Measurements from ENCODE around the gene CCDC170. TPM values are rescaled to one million over a fixed set of nuclear protein-coding genes. Genes with fewer than 3 reads are reported as not detected.

CCDC170 gene
- total and polyA plus RNA-seq, 2 of the 8 experiments (the other 6 are each of a cell fraction or from before 2014, with no cell fraction given), result 0.06 to 0.09 TPM

GRCh38 chr6:151670116-151670515 lies 176.3 kb downstream of the CCDC170 start:
- Histone ChIP-seq H4K20me1 (replicated peaks in 1 of 2; ENCODE audit: control insufficient read depth in 1 of 2, insufficient read depth in 2 of 2, low read length in 2 of 2) (no peaks in the 10 kb centered on the region), H2AFZ (ENCODE audit: low read length) (no peak overlapping the region), H4K8ac (ENCODE audit: extremely low read depth, insufficient read depth, low read length) (no peak overlapping the region), H3K4me3 (ENCODE audit: extremely low read depth in 1 of 4, insufficient read depth in 2 of 4, low read depth in 3 of 4, low read length in 4 of 4) (no peak overlapping the region), H3K27me3 (replicated peaks in 1 of 4; ENCODE audit: control insufficient read depth in 3 of 4, extremely low read depth in 1 of 4, insufficient read depth in 3 of 4, low read length in 3 of 4) (no peaks in the 10 kb centered on the region), H3K9ac (replicated peaks in 1 of 4; ENCODE audit: extremely low read depth in 1 of 4, low read depth in 3 of 4, low read length in 3 of 4) (no peak overlapping the region), H2BK120ac (replicated peaks; ENCODE audit: low read depth, low read length) (no peak overlapping the region), H2BK12ac (ENCODE audit: low read depth, low read length) (no peak overlapping the region), H3K9me3 (ENCODE audit: insufficient read depth in 2 of 2, low read depth in 1 of 2, low read length in 1 of 2) (no peaks in the 10 kb centered on the region), H3K23ac (ENCODE audit: insufficient read length) (no peak overlapping the region), H4K91ac (replicated peaks; ENCODE audit: insufficient read length, low read length) (no peak overlapping the region), H2AK5ac (ENCODE audit: low read depth, low read length) (no peak overlapping the region), H4K5ac (ENCODE audit: insufficient read length, low read depth, low read length) (no peak overlapping the region), H3K4me1 (replicated peaks in 1 of 4; ENCODE audit: control insufficient read depth in 3 of 4, insufficient read depth in 4 of 4, low read length in 3 of 4) (no peaks in the 10 kb centered on the region), H3K4ac (replicated peaks; ENCODE audit: insufficient read length, low read depth, low read length) (no peak overlapping the region), H3K4me2 (ENCODE audit: insufficient read depth in 1 of 2, low read depth in 2 of 2, low read length in 2 of 2) (no peak overlapping the region), H2BK15ac (ENCODE audit: low read length) (no peak overlapping the region), H3K18ac (ENCODE audit: extremely low read depth, low read length) (no peak overlapping the region), H3K79me1 (ENCODE audit: low read depth, low read length) (no peaks in the 10 kb centered on the region), H3K56ac (replicated peaks; ENCODE audit: insufficient read length, low read depth, low read length) (no peak overlapping the region), H3K23me2 (ENCODE audit: low read depth, low read length) (no peaks in the 10 kb centered on the region), H3K36me3 (ENCODE audit: control insufficient read depth in 2 of 4, insufficient read depth in 4 of 4, low read length in 3 of 4) (no peaks in the 10 kb centered on the region), H3K27ac (ENCODE audit: low read depth, low read length) (no peak overlapping the region), H2BK5ac (ENCODE audit: low read depth, low read length) (no peak overlapping the region), H3K14ac (ENCODE audit: insufficient read length) (no peak overlapping the region), H3K79me2 (ENCODE audit: control insufficient read depth in 1 of 2, insufficient read depth in 2 of 2, low read length in 2 of 2) (no peaks in the 10 kb centered on the region), H2BK20ac (ENCODE audit: low read length) (no peak overlapping the region)
- no peak for DNase-seq (ENCODE audit: low read depth in 1 of 2, low spot score in 2 of 2)
- TF ChIP-seq EGR1 (IDR thresholded peaks at IDR 0.05; ENCODE audit: borderline replicate concordance, low read depth, low read length) (no peak), JUN (IDR thresholded peaks at IDR 0.05; ENCODE audit: low read depth, low read length) (no peak), GABPA (IDR thresholded peaks at IDR 0.05; ENCODE audit: borderline replicate concordance, insufficient read depth, low read length) (no peak), CHD1 (IDR thresholded peaks at IDR 0.05; ENCODE audit: low read depth, low read length) (no peak), POU5F1 (IDR thresholded peaks at IDR 0.05; ENCODE audit: low read depth, low read length) (no peak), RFX5 (IDR thresholded peaks at IDR 0.05; ENCODE audit: borderline replicate concordance, low read depth, low read length) (no peak), RXRA (IDR thresholded peaks at IDR 0.05; ENCODE audit: insufficient read depth, low read depth, low read length) (no peak), SIX5 (IDR thresholded peaks at IDR 0.05; ENCODE audit: low read depth, low read length) (no peak), GTF2F1 (IDR thresholded peaks at IDR 0.05; ENCODE audit: borderline replicate concordance, low read depth, low read length) (no peak), FOSL1 (IDR thresholded peaks at IDR 0.05; ENCODE audit: insufficient read depth, low read depth, low read length) (no peak), E2F6 (IDR thresholded peaks at IDR 0.05) (no peak)
- no peak for FAIRE-seq
- CTCF ChIA-PET (ENCODE audit: partially characterized antibody), result interaction anchor here (1.2 to 1.5 kb wide), 2 partner anchors 95 to 455 kb away, joined by 3 to 4 read pairs; no protein-coding TSS in a partner anchor
- POLR2A ChIA-PET (ENCODE audit: partially characterized antibody), result no interaction called here
- WGBS, 2 experiments (ENCODE audit: extremely low coverage in 1 of 2, insufficient coverage in 1 of 2, insufficient read length in 1 of 2, insufficient replicate concordance in 2 of 2, low coverage in 1 of 2, low lambda C conversion rate in 2 of 2, missing lambda C conversion rate in 1 of 2), result 88% methylated on average over 8 of the region's 8 CpGs; no CpG with 5 or more reads in 1 of the 2 experiments
